Stimulated activated naive CD8-positive, alpha-beta T cell treated with anti-CD3 and anti-CD28 coated beads, Interleukin-15, Interleukin-2, amounts not matched to agents 100 ng/mL and 50 ng/mL, for 24 hours (primary cell): ENCODE results near the gene UBE2E2.

ENCODE experiments used
- H3K27ac Mint-ChIP-seq: one replicate; pipeline ENCODE4 v1.8.0; 2021; ENCODE audit warnings: mild to moderate bottlenecking, mixed read lengths
- H3K27me3 Mint-ChIP-seq: one replicate; pipeline ENCODE4 v1.8.0; 2021; ENCODE audit warnings: mixed read lengths
- H3K36me3 Mint-ChIP-seq: one replicate; pipeline ENCODE4 v1.8.0; 2021; ENCODE audit warnings: low read depth, mixed read lengths
- H3K4me1 Mint-ChIP-seq: one replicate; pipeline ENCODE4 v1.8.0; 2021; ENCODE audit warnings: low read depth, mixed read lengths
- H3K4me3 Mint-ChIP-seq: one replicate; pipeline ENCODE4 v1.8.0; 2021; ENCODE audit warnings: mild to moderate bottlenecking, mixed read lengths
- H3K9me3 Mint-ChIP-seq: one replicate; pipeline ENCODE4 v1.8.0; 2021; ENCODE audit warnings: mixed read lengths

The UBE2E2 gene

GRCh38 chr3:23640471-23641146 lies 437.5 kb downstream of the UBE2E2 start:
- Mint-ChIP-seq H3K27me3 (no peaks in the 10 kb centered on the region), H3K27ac (no peak overlapping the region), H3K9me3 (no peaks in the 10 kb centered on the region), H3K4me3 (no peak overlapping the region), H3K36me3 (no peaks in the 10 kb centered on the region), H3K4me1 (no peaks in the 10 kb centered on the region)
